ENCODE measurements around the gene EXOC4.

EXOC4 gene

DNA sequence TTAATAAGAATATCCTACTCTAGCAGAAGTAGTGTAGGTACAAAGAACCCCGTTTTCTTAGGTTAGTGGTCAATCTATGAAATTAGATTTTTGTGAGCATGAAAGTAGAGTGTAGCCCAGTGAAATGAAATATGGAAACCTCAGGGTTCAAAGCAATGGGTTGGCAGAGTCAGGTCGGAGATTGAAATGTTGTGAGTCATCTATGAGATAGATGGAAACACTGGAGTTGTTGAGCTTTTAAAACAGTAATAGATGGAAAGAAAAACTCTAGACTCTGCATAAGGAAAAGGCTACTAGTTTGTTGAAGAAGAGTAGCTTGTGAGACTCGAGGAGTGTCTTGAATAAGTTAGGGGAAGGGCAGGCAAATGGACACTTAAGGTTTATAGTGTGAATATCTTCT lies 251.9 kb downstream of the EXOC4 start:
- Histone ChIP-seq H3K9ac (ENCODE audit: low read depth, low read length, poor library complexity) (no peak overlapping the region), H3K18ac (ENCODE audit: low read length) (no peak overlapping the region), H3K27ac (replicated peaks; ENCODE audit: low read length) (no peak overlapping the region), H2BK5ac (ENCODE audit: low read length) (no peak overlapping the region), H3K4ac (ENCODE audit: low read length) (no peak overlapping the region), H3K36me3 (replicated peaks in 1 of 2; ENCODE audit: control insufficient read depth in 2 of 2, insufficient read depth in 2 of 2, low read length in 2 of 2) (no peaks in the 10 kb centered on the region), H3K23ac (ENCODE audit: low read depth, low read length, poor library complexity) (no peak overlapping the region), H4K91ac (ENCODE audit: low read depth, low read length, poor library complexity) (no peak overlapping the region), H3K27me3 (ENCODE audit: control insufficient read depth in 3 of 3, insufficient read depth in 3 of 3, low read depth in 1 of 3, low read length in 3 of 3) (no peaks in the 10 kb centered on the region), H2BK12ac (ENCODE audit: low read length) (no peak overlapping the region), H3K4me3 (ENCODE audit: low read length in 2 of 2) (no peak overlapping the region), H2AK5ac (ENCODE audit: low read depth, low read length) (no peak overlapping the region), H2BK120ac (ENCODE audit: low read depth, low read length) (no peak overlapping the region), H4K8ac (ENCODE audit: low read depth, low read length) (no peak overlapping the region), H3K4me2 (ENCODE audit: insufficient read depth, low read length, poor library complexity, severe bottlenecking) (no peak overlapping the region), H3K79me1 (ENCODE audit: low read depth, low read length) (no peaks in the 10 kb centered on the region), H2AFZ (ENCODE audit: low read length) (no peak overlapping the region), H3K14ac (ENCODE audit: low read length) (no peak overlapping the region), H3K9me3 (replicated peaks in 1 of 2; ENCODE audit: control insufficient read depth in 2 of 2, insufficient read depth in 1 of 2, low read depth in 1 of 2, low read length in 2 of 2) (peaks cover 1 to 4% of the 10 kb centered on the region in 2 donors), H2BK15ac (ENCODE audit: low read length) (no peak overlapping the region), H3K4me1 (ENCODE audit: control insufficient read depth in 2 of 2, insufficient read depth in 1 of 2, low read depth in 1 of 2, low read length in 2 of 2) (peaks cover 0 to 13% of the 10 kb centered on the region in 2 donors)
- WGBS, 2 donors (ENCODE audit: extremely low coverage in 2 of 2, insufficient read length in 2 of 2, insufficient replicate concordance in 1 of 2) = no CpG with 5 or more reads among the region's 3 CpGs
- no peak for DNase-seq (ENCODE audit: low spot score)

DNA sequence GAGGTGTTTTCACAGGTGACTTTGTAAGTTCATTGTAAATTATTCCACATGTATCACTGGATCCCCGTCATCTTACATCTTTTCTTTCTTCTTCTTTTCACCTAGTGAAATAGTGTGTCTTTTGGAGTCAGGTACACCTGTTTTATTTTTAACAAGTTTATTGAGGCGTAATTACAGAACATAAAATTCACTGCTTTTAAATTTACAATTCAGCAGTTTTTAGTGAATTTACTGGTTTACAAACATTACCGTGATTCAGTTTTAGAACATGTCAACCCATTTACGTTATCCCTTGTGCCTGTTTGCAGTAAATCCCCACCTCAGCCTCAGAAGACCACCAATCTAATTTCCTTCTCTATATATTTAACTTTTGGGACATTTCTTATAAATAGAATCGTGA lies 256.9 kb downstream of the EXOC4 start:
- no peak overlapping the region for H3K4me2 ChIP-seq (ENCODE audit: insufficient read depth, low read length, poor library complexity, severe bottlenecking)
- H4K91ac ChIP-seq (ENCODE audit: low read depth, low read length, poor library complexity) = no peak overlapping the region
- H2BK15ac ChIP-seq (ENCODE audit: low read length) = no peak overlapping the region
- H3K4ac ChIP-seq (ENCODE audit: low read length) = no peak overlapping the region
- H3K4me3 ChIP-seq (ENCODE audit: low read length in 2 of 2) = no peak overlapping the region
- no peak overlapping the region for H2AK5ac ChIP-seq (ENCODE audit: low read depth, low read length)
- H2BK120ac ChIP-seq (ENCODE audit: low read depth, low read length) = no peak overlapping the region
- H3K27me3 ChIP-seq (ENCODE audit: control insufficient read depth in 3 of 3, insufficient read depth in 3 of 3, low read depth in 1 of 3, low read length in 3 of 3) = no peaks in the 10 kb centered on the region
- no peak overlapping the region for H2BK12ac ChIP-seq (ENCODE audit: low read length)
- H3K23ac ChIP-seq (ENCODE audit: low read depth, low read length, poor library complexity) = no peak overlapping the region
- H3K14ac ChIP-seq (ENCODE audit: low read length) = no peak overlapping the region
- WGBS, 2 donors (ENCODE audit: extremely low coverage in 2 of 2, insufficient read length in 2 of 2, insufficient replicate concordance in 1 of 2) = no CpG with 5 or more reads among the region's 5 CpGs
- no peaks in the 10 kb centered on the region for H3K9me3 ChIP-seq (replicated peaks in 1 of 2; ENCODE audit: control insufficient read depth in 2 of 2, insufficient read depth in 1 of 2, low read depth in 1 of 2, low read length in 2 of 2)
- H3K9ac ChIP-seq (ENCODE audit: low read depth, low read length, poor library complexity) = no peak overlapping the region
- H2AFZ ChIP-seq (ENCODE audit: low read length) = no peak overlapping the region
- H3K79me1 ChIP-seq (ENCODE audit: low read depth, low read length) = no peaks in the 10 kb centered on the region
- no peak overlapping the region for H3K18ac ChIP-seq (ENCODE audit: low read length)
- H3K27ac ChIP-seq (replicated peaks; ENCODE audit: low read length) = no peak overlapping the region
- H2BK5ac ChIP-seq (ENCODE audit: low read length) = no peak overlapping the region
- no peaks in the 10 kb centered on the region for H3K4me1 ChIP-seq (ENCODE audit: control insufficient read depth in 2 of 2, insufficient read depth in 1 of 2, low read depth in 1 of 2, low read length in 2 of 2)
- H4K8ac ChIP-seq (ENCODE audit: low read depth, low read length) = no peak overlapping the region
- no peaks in the 10 kb centered on the region for H3K36me3 ChIP-seq (replicated peaks in 1 of 2; ENCODE audit: control insufficient read depth in 2 of 2, insufficient read depth in 2 of 2, low read length in 2 of 2)
- no peak for DNase-seq (ENCODE audit: low spot score)

DNA sequence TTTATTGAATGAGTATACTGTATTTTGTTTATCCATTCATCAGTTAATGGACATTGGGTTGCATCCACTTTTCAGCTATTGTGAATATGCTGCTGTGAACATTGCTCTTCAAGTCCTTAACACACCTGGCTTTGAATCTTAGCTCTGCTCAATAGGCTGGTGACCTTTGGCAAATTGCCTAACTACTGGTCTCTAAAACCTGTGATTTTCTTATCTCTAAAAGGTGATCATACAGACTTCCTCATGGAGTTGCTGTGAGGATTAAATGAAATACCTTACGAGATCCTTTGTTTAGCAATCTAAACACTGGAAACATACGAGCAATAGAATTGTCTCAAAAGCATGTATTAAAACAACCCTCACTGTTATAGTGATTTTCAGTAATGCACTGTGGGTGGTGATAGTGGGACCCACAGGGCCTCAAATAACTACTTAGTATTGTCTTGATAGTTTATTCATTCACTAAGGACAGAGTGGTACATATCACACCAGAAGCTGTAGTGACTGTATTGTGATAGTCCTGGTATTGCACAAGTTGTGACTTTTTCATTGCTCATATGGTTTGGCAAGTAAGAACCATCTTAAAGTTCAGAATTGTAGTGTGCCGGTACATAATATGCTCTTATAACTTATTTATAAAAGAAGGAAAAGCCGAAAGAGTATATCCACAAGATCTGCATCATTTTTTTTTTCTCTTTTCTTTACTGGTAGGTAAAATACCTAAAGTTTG lies 257.6 kb downstream of the EXOC4 start:
- no peak overlapping the region for H3K18ac ChIP-seq (ENCODE audit: low read length)
- no peak overlapping the region for H2BK120ac ChIP-seq (ENCODE audit: low read depth, low read length)
- no peaks in the 10 kb centered on the region for H3K4me1 ChIP-seq (ENCODE audit: control insufficient read depth in 2 of 2, insufficient read depth in 1 of 2, low read depth in 1 of 2, low read length in 2 of 2)
- no peak overlapping the region for H2BK15ac ChIP-seq (ENCODE audit: low read length)
- no peaks in the 10 kb centered on the region for H3K27me3 ChIP-seq (ENCODE audit: control insufficient read depth in 3 of 3, insufficient read depth in 3 of 3, low read depth in 1 of 3, low read length in 3 of 3)
- no peak overlapping the region for H3K9ac ChIP-seq (ENCODE audit: low read depth, low read length, poor library complexity)
- no peak overlapping the region for H4K8ac ChIP-seq (ENCODE audit: low read depth, low read length)
- H3K4me3 ChIP-seq (ENCODE audit: low read length in 2 of 2) = no peak overlapping the region
- H3K23ac ChIP-seq (ENCODE audit: low read depth, low read length, poor library complexity) = no peak overlapping the region
- no peaks in the 10 kb centered on the region for H3K36me3 ChIP-seq (replicated peaks in 1 of 2; ENCODE audit: control insufficient read depth in 2 of 2, insufficient read depth in 2 of 2, low read length in 2 of 2)
- no peak overlapping the region for H3K27ac ChIP-seq (replicated peaks; ENCODE audit: low read length)
- no peak overlapping the region for H2AK5ac ChIP-seq (ENCODE audit: low read depth, low read length)
- H3K4ac ChIP-seq (ENCODE audit: low read length) = no peak overlapping the region
- H3K14ac ChIP-seq (ENCODE audit: low read length) = no peak overlapping the region
- H2AFZ ChIP-seq (ENCODE audit: low read length) = no peak overlapping the region
- DNase-seq (ENCODE audit: low spot score) = no peak
- H3K9me3 ChIP-seq (replicated peaks in 1 of 2; ENCODE audit: control insufficient read depth in 2 of 2, insufficient read depth in 1 of 2, low read depth in 1 of 2, low read length in 2 of 2) = no peaks in the 10 kb centered on the region
- no CpG with 5 or more reads among the region's 4 CpGs for WGBS, 2 donors (ENCODE audit: extremely low coverage in 2 of 2, insufficient read length in 2 of 2, insufficient replicate concordance in 1 of 2)
- no peak overlapping the region for H2BK12ac ChIP-seq (ENCODE audit: low read length)
- no peaks in the 10 kb centered on the region for H3K79me1 ChIP-seq (ENCODE audit: low read depth, low read length)
- no peak overlapping the region for H4K91ac ChIP-seq (ENCODE audit: low read depth, low read length, poor library complexity)
- H2BK5ac ChIP-seq (ENCODE audit: low read length) = no peak overlapping the region
- no peak overlapping the region for H3K4me2 ChIP-seq (ENCODE audit: insufficient read depth, low read length, poor library complexity, severe bottlenecking)

DNA sequence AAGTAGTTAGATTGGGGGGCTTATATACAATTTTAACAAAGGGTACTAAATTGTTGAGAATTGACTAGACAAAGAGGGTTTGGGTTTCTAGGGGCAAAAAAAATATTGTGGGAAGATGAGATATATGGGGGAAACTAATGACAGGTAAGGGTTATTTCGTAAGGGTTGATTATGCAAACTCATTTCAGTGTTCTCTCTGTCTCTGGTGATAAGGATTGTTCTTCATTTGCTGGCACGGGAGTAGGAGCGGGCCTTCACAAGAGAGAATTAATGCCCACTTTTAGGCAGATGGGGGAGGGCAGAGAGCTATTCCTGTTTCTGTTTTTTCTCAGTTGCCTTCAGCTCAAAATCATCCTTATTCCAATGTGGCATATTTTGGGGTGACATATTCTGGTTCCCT lies 258.4 kb downstream of the EXOC4 start:
- no peak overlapping the region for H2BK5ac ChIP-seq (ENCODE audit: low read length)
- H4K8ac ChIP-seq (ENCODE audit: low read depth, low read length) = no peak overlapping the region
- no peak overlapping the region for H3K4me2 ChIP-seq (ENCODE audit: insufficient read depth, low read length, poor library complexity, severe bottlenecking)
- no CpG with 5 or more reads among the region's 3 CpGs for WGBS, 2 donors (ENCODE audit: extremely low coverage in 2 of 2, insufficient read length in 2 of 2, insufficient replicate concordance in 1 of 2)
- no peak overlapping the region for H3K4me3 ChIP-seq (ENCODE audit: low read length in 2 of 2)
- DNase-seq (ENCODE audit: low spot score) = no peak
- H3K18ac ChIP-seq (ENCODE audit: low read length) = no peak overlapping the region
- H2BK120ac ChIP-seq (ENCODE audit: low read depth, low read length) = no peak overlapping the region
- no peaks in the 10 kb centered on the region for H3K27me3 ChIP-seq (ENCODE audit: control insufficient read depth in 3 of 3, insufficient read depth in 3 of 3, low read depth in 1 of 3, low read length in 3 of 3)
- H3K79me1 ChIP-seq (ENCODE audit: low read depth, low read length) = no peaks in the 10 kb centered on the region
- no peak overlapping the region for H3K9ac ChIP-seq (ENCODE audit: low read depth, low read length, poor library complexity)
- H3K23ac ChIP-seq (ENCODE audit: low read depth, low read length, poor library complexity) = no peak overlapping the region
- H3K36me3 ChIP-seq (replicated peaks in 1 of 2; ENCODE audit: control insufficient read depth in 2 of 2, insufficient read depth in 2 of 2, low read length in 2 of 2) = no peaks in the 10 kb centered on the region
- no peak overlapping the region for H4K91ac ChIP-seq (ENCODE audit: low read depth, low read length, poor library complexity)
- H3K27ac ChIP-seq (replicated peaks; ENCODE audit: low read length) = no peak overlapping the region
- H2BK12ac ChIP-seq (ENCODE audit: low read length) = no peak overlapping the region
- H2AK5ac ChIP-seq (ENCODE audit: low read depth, low read length) = no peak overlapping the region
- H2AFZ ChIP-seq (ENCODE audit: low read length) = no peak overlapping the region
- H3K9me3 ChIP-seq (replicated peaks in 1 of 2; ENCODE audit: control insufficient read depth in 2 of 2, insufficient read depth in 1 of 2, low read depth in 1 of 2, low read length in 2 of 2) = no peaks in the 10 kb centered on the region
- no peak overlapping the region for H2BK15ac ChIP-seq (ENCODE audit: low read length)
- H3K4ac ChIP-seq (ENCODE audit: low read length) = no peak overlapping the region
- no peak overlapping the region for H3K14ac ChIP-seq (ENCODE audit: low read length)
- no peaks in the 10 kb centered on the region for H3K4me1 ChIP-seq (ENCODE audit: control insufficient read depth in 2 of 2, insufficient read depth in 1 of 2, low read depth in 1 of 2, low read length in 2 of 2)
